COLO668 (cell line): ENCODE results near the gene ICA1L.
A peak's percentile ranks its signal among the peaks of the same experiment; 100 is the strongest.

Experiments
- DNase-seq: peaks from one replicate; lab custom pipeline; 2025; ENCODE audit not compliant: unreplicated experiment; lab: John Stamatoyannopoulos, UW

The ICA1L gene

DNA sequence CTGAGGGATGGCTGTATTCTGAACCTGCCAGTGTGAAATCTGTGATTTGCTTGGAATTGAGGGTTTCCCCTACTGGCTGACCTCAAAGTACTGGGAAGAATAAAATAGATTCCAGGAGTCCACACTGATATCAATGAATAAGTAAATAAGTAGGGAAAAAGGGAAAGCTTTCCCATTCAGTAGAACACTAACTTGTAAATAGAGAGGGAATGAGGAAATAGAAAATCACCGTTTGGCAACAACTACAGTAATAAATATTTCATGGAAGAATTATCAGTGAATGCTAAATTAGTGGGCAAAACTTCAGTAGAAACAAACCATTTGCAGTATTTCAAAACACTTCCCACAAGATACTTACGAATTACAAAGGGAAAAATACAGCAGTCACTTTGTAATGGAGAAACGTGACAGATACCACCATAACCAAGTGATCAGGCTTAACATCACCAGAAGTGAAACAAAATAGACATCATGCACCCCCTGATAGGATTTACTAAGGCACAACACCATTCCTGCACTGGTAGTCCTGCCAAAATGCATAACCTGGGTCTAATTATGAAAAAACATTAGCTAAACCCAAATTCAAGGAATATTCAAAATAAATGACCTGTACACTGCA lies 88.5 kb downstream of the ICA1L start:
- no peak for DNase-seq

DNA sequence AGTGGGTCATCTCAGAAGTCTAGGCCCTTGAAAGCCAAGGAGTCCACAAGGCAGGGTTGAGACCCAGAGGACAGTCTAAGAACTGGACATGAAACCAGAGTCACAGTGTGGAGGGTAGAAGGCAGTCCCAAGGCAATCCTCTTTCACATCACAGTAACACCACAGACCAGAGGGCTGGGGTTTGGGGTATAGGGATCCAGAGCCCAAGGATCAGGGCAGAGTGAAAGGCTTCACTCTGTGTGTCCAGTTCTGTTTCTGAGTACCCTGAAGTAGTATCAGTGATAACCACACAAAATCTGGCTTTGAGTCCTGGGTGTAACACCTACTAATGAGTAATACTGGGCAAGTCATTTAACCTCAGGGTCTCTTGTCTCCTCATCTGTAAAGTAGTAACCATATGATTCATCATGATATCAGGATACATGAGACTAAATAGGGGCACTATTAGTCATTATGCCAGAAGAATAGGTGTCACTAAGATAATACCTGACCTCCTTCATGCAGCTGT lies 91.0 kb downstream of the ICA1L start:
- DNase-seq, result no peak

DNA sequence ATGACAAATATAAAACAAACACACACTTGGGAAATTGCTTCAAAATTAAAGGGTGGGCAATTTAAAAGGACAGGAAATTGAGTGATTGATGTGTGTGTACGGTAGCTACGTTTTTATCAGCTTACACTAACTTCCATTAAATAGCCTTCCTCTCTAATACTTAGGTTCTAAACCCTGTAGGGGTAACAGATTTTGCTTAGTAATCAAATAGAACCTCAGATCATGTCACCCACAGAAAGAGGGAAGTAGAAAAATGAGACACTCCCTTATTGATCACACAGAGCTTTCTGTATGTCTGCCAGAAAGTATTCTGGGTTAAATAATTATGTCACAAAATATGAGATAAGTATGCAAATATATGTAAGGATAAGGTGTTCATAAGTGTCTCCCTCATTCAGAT lies 93.3 kb downstream of the ICA1L start:
- no peak for DNase-seq

DNA sequence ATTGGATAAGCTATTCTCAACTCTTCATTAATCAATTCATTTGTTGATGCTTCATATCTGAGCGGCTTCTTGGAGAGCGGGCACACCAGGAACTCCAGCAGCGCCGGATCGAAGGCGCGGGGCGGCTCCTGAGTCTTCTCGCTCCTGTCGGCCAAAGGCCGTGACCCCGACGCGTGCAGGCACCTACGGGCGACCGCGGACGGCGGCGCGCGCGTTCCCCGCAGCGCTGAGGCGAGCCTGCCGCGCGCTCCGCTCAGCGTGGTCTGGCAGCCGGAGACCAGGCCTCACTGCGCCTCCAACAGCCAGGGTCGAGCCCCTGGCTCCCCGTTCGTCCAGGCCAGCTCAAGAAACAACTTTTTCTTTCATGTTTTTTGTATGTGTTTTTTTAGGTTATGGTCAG lies 97.5 kb downstream of the ICA1L start:
- no peak for DNase-seq

DNA sequence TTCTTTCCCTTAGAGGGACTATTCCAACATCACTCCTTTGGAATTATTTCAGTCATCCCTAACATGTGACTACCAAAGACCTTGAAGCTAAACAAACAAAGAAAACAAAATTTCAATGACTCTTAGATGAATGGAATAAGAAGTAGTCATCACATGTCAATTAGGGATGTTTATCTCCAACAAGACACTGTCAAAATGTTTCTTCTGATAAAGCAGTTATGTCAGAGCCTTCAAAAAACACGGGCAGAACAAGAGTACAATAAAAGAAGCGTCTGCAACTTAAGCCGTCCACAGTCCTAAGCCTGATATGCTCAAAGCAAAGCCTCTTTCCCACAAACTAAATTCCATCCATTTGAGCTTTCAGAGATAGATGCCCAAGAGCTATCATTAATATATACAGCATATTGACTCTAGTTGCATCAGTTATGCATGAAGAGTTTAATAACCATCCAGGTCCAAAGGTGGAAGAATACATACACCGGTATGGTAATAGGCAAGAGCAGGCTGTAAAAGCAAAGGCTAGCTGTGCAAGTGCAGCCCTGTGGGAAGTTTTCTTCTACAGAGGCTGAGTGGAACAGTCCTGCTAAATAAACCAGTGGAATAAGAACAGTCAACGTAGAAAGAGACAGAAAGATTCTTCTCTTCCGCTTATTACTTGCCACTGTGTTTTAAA lies 98.1 kb downstream of the ICA1L start:
- peak; percentile 38 for DNase-seq

DNA sequence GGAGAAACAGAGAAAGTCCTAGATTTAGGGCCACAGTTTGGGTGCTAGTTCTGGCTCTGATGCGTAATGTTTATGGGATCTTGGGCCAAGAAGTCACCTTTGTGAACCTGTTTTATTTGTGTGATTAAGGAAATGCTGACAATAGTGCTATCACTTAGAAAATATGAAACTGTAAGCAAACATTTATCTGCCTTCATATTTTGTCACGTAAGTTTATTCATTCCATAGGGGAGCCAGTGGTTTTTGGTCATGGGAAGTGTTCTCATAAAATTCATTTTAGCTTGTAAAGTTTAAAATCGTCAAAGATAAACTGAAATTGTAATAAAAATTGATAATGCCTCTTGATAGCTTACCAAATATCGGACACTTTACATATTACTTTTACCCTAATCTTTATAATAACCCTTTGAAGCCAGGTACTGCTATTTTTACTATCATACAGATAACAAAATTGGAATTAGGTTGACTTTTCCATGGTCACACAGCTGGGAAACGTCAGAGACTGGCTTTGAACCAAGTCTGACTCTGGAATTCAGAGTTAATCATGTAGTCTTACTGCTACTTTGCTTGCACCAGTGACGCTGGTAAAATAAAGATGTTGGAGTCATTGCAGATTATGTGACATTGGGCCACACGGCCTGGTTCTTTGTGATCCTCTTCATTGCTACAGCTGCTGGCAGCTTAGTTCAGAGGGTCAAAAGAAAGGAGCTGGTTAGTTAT lies 99.7 kb downstream of the ICA1L start:
- no peak for DNase-seq

DNA sequence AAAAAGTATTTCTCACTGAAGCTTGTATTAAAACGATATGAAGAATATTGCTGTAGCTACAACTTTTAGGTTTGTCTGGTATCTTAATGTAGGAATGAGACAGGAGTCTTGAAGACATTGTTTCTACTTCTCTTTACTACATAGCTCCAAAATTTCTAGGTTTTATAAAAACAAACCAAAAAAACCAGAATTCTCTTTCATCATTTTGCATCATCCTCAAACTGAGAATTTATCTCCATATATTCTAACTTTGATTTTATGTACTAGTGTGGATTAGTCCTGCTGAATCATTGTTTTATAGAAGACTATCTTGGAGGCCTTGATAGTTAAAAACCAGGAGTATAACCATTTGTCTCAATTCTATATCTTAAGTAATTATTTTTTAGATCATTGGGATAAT lies 100.2 kb downstream of the ICA1L start:
- no peak for DNase-seq

DNA sequence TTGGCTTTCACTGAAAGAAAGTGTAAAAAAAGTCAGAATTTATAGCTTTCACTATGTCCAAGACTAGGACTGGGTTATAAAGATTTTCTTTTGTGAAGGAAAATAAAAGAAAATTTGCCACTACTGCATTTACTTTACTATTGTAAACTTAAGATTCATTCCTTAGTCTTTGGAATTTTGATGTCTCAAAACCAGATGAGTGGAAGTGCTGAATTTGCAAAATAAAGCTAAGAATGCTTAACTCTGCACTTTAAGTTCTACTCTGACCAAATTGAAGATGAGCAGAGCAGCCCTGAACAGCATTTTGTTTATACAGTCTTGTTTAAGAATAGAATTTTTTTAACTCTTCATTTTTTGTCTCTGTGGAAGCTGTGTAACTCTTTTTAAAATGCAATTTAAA lies 102.4 kb downstream of the ICA1L start:
- no peak for DNase-seq

DNA sequence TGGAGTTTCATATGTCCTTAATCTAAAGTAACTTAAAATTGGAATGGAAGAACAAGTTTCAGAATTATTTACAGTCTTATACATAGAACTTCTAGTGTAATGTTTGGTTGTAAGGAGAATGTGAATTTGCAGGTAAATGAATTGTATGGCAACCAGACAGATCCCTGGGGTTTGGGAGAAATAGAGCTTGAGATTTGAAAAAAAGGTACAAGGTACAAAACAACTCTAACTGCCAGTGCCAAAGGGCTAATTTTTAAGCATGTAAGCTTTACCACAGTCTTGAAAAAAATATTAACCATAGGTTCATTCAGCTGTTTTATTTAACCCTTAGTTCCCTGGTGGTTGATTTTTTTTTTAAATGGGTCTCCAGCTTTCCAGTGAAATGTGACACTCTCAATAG lies 103.3 kb downstream of the ICA1L start:
- DNase-seq, result no peak

DNA sequence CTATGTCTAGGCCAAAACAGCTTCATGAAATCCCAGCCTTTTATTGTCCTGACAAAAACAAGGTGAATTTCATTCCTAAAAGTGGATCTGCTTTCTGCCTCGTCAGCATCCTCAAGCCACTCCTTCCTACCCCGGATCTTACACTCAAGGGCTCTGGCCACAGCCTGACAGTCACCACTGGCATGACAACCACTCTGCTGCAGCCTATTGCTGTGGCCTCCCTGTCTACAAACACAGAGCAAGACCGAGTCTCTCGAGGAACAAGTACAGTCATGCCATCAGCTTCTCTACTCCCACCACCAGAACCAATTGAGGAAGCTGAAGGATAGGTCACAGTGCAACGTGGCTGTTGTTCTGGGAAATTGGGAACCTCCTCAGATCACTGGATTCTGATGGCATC lies 106.1 kb downstream of the ICA1L start:
- DNase-seq, result no peak

DNA sequence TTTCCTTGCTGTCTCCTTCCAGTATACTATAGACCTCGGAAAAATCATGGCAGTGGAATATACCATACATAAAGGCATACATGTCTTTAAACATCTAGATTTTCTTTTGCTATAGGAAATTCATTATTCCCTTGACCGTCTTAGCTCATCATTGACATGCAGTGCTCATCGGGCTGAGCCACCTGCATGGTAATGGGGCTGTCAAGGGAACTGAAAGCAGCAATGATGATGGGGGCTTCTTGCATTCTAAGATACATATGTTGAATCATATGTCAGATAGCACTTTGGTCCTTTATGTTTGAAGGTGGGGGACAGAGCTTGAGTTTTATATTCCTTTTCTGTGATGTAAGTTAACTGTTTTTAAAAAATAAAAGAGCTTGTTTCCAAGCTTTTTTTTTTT lies 106.6 kb downstream of the ICA1L start:
- DNase-seq, result no peak

DNA sequence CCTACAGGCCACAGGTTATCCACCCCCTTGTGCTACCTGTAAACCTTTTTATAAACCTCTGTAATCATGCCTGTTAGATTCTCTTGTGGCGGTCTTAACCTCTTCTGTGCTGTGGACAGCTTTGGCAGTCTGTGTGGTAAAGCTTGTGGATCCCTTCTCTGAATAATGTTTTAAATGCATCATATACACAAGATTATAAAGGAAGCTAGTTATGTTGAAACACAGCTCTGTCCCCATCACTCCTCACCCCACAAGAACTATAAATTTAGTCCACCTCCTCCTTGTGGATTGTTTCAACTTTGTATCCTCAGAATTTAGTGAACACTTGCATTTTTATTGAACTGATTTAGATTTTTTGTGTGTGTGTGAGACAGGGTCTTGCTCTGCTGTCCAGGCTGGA lies 107.7 kb downstream of the ICA1L start:
- DNase-seq, result no peak

DNA sequence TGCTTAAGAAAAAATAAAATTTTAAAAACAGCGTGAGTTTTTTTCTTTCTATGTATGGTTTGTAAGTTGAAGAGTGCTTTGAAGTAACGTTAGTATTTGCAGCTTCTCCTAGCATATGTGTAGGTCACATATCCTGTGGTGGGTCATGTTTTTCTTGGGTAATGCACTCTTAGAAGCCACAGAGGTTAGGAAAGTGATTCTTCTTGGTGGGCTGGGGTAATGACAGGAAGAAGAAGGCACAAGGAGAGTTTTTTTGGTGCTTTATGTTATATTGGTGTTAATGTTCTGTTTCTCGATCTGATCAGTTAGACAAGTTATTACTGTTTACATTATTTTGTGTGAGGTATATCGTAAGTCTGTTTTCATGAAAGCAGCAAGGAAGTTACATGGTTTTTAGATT lies 109.0 kb downstream of the ICA1L start:
- DNase-seq, result no peak

DNA sequence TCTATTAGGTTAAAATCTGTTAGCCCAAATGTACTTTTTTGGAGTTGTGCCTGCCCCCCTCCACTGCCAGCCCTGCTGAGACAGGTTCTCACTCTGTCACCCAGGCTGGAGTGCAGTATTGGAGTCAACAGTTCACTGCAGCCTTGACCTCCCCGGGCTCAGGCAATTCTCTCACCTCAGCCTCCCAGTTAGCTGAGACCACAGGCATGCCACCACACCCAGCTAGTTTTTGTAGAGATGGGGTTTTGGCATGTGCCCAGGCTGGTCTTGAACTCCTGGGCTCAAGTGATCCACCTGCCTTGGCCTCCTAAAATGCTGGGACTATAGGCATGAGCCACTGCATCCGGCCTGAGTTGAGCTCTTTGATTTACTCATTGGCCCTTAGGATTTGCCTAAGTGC lies 110.7 kb downstream of the ICA1L start:
- DNase-seq, result no peak

DNA sequence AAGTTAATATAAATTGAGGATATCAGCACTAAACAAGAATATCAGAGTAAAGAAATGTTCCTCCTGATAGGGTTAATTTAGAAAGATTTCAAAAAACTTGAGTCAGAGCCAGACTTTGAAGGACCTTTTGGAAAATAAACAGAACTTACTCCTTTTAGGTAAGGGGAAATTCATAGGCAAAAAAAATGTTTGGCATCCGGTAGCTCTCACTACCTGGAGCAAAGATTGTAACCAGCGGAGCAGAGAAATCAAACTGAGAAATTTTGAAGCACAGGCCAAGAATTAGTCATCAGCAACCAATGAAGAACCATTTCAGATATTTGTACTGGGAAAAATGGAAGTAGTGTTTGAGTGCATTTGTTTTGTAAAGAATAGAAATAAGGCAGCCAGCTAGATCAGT lies 113.0 kb downstream of the ICA1L start:
- DNase-seq, result no peak

DNA sequence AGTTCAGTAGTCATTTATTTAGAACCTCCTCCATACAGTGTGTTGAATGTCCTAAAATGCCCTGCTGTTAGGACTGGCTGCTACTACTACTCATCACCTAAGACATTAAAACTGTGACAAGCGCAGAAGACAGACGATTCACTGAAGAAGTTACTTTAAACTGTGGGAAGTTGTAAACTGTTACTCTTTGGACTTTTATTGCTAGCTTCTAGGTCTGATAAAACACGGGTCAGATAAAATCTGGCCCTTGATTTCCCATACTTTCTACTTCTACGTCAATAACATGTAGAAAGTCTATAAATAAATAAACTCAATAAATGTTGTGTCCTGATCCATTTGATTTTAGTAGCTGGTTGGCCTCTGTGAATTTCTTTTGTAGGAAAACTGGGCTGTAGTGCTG lies 113.4 kb downstream of the ICA1L start:
- no peak for DNase-seq

DNA sequence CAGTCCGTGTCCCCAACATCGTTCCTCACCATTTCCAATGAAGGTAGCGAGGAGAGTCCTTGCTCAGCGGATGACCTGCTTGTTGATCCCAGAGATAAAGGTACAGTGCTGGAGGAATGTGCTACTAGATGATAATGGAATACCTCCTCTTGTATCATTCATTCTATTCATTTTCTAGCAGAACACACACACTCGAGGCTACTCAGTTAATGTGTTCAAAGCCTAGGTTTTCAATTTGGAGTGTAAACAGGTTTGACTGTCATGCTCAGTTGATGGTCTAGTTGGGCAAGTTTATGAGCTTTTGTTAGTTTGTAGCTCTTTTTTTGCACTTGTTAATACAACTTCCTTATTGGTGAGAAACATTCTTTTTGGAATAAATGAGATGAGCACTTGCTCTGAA lies 114.2 kb downstream of the ICA1L start:
- no peak for DNase-seq

DNA sequence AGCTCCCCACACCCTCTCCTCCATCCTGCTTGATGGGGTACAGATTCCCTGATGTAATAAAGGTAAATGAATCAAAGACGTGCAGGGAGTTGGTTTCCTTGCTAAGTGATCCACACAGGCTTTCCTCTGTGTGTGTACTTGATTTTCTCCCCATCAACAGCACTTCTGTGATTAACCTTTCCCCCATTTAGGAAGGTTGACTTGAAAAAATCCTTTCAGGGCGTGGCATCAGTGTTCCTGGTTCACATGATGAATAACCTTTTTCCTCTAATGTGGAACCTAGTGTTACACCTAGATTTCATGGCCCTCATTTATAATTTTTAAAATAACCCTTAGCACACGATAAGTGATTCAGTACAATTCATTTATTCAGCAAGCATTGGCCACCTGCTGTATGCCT lies 115.0 kb downstream of the ICA1L start:
- no peak for DNase-seq

DNA sequence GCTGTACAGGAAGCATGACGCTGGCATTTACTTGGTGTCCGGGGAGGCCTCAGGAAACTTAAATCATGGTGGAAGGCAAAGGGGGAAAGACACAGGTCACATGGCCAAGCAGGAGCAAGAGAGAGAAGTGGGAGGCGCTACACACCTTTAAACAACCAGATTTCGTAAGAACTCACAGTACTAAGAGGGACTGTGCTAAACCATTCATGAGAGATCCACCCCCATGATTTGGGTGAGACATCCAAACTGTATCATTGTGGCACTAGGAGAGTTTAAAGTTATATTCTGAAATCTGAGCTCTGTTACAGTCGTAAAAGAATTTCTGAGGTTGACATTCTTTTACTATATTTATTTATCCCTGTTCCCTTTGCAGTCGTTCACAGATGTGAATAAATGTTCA lies 116.6 kb downstream of the ICA1L start:
- DNase-seq, result no peak

DNA sequence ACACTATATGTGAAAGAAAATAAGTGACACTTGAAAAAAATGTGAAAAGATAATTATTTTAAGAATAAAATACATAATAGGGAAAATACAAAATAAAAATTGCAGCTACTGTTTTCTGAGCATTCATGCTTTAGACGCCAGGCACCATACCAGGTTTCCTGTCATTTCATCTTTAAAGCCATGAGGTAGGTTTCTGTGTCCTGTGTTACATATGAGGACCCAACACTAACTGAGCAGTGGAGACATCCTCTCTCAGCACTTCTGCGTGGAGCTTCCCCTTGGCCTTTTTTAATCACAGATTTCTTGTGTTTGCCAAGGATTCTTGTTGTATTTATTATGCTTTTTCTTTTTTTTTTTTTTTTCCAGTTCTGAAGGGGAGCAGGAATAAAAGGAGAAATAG lies 119.5 kb downstream of the ICA1L start:
- no peak for DNase-seq

DNA sequence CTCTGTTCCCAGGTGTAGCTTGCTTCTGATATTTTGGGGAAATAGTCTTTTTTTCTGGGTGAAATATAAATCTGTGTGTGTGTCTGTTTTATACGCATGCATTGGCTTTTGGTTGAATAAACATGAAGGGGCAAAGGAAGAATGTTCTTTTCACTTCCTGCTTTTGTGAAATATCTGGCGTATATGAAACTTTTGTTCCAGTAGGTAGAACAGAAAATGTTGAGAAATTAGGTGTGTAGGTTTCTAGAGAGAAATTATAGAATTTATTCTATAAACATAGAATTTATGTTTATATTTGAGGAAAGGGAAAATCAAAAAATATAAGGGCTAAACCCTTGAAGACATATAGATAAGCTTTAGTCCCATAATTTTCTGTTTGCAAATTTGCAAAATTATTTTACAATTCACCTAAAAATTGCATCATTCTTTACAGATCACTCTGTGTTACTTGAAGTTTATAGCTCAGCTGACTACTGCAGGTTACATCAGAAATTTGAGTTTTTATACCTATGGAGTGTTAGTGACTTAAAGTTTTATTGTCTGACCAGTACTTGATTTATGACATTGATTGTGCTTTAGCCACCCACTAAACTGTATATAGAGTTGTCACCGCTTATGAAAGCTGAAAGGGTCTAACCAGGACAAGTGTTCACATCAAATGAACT lies 120.7 kb downstream of the ICA1L start:
- no peak for DNase-seq

DNA sequence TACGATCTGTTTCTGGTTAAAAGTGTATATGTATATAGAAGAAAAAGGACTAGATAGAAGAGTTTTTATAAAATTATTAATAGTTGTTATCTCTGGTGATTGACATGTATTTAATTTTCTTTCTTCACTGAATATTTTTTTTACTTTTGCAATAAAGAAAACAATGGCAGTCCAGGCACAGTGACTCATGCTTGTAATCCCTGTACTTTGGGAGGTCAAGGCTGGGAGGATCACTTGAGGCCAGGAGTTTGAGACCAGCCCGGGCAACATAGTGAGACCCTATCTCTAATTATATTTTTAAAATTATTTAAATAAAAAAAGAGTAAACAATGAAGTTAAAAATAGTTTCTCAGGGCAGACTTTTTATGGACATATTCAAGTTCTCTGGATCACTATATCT lies 122.1 kb downstream of the ICA1L start:
- no peak for DNase-seq
